ENCODE measurements around the gene PRCC.
"Not testable (repeated sequence)": the region's sequence is repeated elsewhere in the genome, so short reads cannot be mapped to it uniquely, and the experiment has no call there.

PRCC gene

GRCh38 chr1:156744786-156745419 lies 22.4 kb upstream of the PRCC start:
- no peak for DNase-seq (ENCODE audit: low read depth in 2 of 2)

- DNase-seq (ENCODE audit: low read depth in 2 of 2) = no peak
These were observed 21.5 kb upstream of the PRCC start for GRCh38 chr1:156745881-156746280.

DNA sequence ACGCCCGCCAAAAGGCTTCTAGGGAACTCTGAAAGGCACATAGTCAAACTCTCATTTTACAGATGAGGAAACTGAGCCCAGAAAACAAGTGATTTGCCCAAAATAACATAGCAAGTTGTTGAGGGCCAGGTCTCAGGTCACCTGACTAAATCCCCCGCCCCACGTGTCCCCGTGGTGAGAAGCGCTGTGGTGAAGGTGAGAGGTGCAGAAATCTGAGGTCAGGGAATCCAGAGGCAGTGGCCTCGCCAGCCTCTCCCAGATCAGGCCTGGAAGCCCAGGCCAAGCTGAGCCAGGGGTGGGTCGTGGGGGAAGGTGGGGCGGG lies 21.0 kb upstream of the PRCC start:
- DNase-seq (ENCODE audit: low read depth in 2 of 2) = no peak

- peak; percentile 82 to 85 for DNase-seq (ENCODE audit: low read depth in 2 of 2)
These were observed 20.4 kb upstream of the PRCC start for GRCh38 chr1:156746728-156747631.

- DNase-seq (ENCODE audit: low read depth in 2 of 2) = no peak
These were observed 19.3 kb upstream of the PRCC start for GRCh38 chr1:156747742-156748669.

- DNase-seq (ENCODE audit: low read depth in 2 of 2) = no peak
These were observed 18.5 kb upstream of the PRCC start for GRCh38 chr1:156748670-156749418.

DNA sequence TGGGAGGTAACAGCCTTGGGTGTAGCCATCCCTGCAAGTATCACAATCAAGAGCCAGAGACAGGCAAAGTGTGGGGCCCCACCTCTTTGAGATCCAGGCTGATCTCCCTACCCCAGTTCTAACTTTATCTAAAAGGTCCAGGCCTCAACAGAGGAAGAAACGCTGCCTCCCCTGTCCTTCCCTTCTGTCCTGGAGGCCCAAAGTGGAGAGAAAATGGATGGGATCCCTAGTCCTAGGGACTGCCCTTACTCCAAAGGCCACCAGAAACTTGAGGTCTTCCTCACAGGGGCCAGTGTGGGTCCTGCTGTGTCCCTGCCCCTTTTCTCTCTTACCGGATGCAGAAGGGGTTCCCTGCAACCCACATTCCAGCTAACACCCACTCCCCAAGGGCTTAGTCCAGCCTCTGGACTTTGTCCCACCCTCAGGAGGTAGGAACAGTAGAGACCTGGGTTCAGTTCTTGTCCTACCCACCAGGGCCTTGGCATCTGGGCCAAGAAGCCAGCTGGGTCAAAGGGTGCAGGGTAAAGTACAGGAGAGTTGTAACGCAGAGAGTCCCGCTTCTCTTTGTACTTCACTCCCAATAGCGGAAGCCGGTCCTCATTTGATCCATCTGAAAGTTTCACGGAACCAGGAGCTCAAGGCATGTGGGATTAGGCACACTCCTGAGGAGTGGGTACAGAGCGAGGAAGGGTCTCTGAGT lies 17.8 kb upstream of the PRCC start:
- DNase-seq (ENCODE audit: low read depth in 2 of 2) = no peak

GRCh38 chr1:156750191-156750672 lies 17.1 kb upstream of the PRCC start:
- no peak for DNase-seq (ENCODE audit: low read depth in 2 of 2)

- DNase-seq (ENCODE audit: low read depth in 2 of 2) = no peak
These were observed 16.5 kb upstream of the PRCC start for GRCh38 chr1:156750711-156751450.

DNA sequence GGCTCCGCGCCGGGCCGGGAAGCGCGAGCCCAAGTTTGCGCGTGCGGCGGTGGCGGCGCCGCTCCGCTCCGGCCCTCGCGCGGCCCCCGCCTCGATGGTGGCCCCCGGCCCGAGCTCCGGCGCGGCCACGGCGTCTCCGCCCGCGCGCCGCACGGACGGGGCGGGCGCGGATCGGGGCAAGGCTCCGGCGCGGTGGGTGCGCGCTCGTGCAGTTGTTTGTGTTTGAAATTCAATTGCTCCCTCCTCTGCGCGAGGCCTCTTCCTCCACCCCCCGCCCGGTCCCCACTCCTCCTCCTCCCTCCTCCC lies 15.9 kb upstream of the PRCC start, which contains the start of gene HDGF:
Gene HDGF, minus strand, starts transcription at position 225 of the 306 bp plus-strand sequence. CDS start 246 bp downstream, outside the sequence.
- DNase-seq (ENCODE audit: low read depth in 2 of 2) = no peak

DNA sequence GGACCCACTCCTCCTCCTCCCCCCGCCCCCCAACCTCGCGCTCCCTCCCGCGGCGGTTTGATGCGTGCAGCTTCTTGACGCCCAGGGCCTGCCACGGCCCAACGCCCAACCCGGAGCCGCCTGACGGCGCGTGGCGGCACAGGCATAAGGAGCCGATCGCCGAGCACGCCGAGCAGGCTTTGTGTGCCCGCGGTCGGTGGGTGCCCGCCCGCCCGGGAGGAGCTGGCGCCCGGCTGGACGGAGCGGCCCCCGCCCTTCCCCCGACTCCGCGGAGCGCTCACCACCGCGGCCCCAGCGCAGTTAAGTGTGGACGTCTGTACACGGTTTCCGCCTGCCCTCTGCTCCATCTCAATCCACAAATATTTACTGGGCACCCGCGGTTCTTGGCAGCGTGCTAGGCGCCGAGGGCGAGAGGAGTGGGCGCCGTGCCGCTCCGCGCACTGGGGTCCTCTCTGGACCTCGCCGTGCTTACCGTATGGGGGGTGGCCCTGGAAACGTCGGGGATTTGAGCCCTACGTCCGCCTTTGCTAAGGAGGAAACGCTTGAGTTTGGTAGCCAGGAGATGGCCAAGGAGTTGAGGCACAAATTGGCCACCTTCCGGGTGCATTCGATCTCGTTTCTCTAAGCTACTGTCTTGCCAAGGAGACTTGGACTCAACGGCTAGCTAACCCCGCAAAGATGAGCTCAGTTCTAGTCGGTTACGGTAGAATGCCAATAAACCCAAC lies 15.4 kb upstream of the PRCC start:
- peak; percentile 90 to 92 for DNase-seq (ENCODE audit: low read depth in 2 of 2)

DNA sequence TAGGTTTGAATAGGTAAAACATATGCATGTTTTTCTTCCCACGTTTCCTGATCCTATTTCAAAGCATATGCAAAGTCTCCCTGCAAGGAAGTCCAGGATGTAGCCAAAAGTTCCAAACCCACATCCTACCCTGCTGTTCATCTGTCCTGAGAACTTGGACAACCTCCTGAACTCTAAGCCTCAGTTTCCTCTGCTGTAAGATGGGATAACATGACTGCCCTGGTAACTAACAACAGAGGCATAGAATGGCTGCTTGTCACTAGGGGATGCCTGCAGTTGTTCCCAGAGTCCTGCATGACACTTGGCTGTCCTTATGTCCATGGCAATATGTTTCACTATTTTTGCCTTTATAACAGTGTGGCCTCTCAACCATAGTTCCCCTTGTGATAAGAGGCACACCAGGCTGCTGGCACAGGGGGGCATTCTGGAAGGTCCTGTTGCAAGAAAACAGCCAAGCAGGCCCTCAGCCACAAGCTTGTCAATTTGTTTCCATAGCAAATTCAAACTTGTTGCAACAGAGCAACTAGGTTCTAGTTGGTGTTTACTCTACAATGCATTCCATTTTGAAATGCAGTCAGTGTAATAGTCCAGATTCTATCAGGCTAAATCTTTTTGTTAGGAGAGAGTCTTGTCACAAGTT lies 14.4 kb upstream of the PRCC start:
- DNase-seq (ENCODE audit: low read depth in 2 of 2) = no peak

- DNase-seq (ENCODE audit: low read depth in 2 of 2) = no peak
These were observed 13.1 kb upstream of the PRCC start for GRCh38 chr1:156754219-156754618.

GRCh38 chr1:156755527-156755950 lies 11.8 kb upstream of the PRCC start:
- DNase-seq (ENCODE audit: low read depth in 2 of 2) = no peak

DNA sequence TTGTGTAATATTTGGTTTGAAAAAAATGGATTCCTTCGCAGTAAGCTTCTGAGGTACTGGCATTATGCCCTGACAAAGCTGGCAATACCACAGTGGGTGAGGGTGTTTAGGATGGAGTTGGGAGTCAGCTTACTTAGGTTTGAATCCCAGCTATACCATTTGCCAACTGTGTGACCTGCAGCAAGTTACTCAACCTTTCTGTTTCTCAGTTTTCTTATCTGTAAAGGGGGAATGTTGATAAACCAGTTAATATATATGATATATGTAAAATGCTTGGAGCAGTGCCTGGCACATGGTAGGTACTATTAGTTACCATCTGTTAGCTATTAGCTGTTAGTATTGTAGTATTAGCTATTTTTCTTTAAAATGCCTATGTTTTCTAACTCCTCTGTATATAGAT lies 11.0 kb upstream of the PRCC start:
- no peak for DNase-seq (ENCODE audit: low read depth in 2 of 2)

DNA sequence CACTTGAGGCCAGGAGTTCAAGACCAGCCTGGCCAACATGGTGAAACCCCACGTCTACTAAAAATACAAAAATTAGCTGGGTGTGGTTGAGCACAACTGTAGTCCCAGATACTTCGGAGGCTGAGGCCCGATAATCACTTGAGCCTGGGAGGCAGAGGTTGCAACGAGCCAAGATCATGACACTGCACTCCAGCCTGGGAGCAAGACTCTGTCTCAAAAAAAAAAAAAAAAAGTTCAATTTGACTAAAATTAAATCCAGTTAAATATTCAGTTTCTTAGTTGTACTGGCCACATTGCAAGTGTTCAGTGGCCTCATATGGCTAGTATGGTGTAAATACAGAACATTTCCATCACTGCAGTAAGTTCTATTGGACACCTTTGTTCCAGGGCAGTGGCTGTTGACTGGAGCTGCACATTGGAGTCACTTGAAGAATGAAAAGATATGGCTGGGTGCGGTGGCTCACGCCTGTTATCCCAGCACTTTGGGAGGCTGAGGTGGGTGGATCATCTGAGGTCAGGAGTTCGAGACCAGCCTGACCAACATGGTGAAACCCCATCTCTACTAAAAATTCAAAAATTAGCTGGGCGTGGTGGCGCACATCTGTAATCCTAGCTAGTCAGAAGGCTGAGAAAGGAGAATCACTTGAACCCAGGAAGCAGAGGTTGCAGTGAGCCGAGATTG lies 9.6 kb upstream of the PRCC start:
- DNase-seq (ENCODE audit: low read depth in 2 of 2) = not testable (repeated sequence)

- no peak for DNase-seq (ENCODE audit: low read depth in 2 of 2)
These were observed 7.1 kb upstream of the PRCC start for GRCh38 chr1:156760092-156760795.

- no peak for DNase-seq (ENCODE audit: low read depth in 2 of 2)
These were observed 6.6 kb upstream of the PRCC start for GRCh38 chr1:156760796-156761104.

Data from fibroblast of skin of left biceps (primary cell).